ENCODE results near the gene FRMD4B. TPM values are rescaled to one million over a fixed set of nuclear protein-coding genes. Genes with fewer than 3 reads are reported as not detected.
A peak's percentile ranks its signal among the peaks of the same experiment; 100 is the strongest.

The FRMD4B gene
- total and polyA plus RNA-seq, 10 of the 15 experiments (the other 5 are each of a cell fraction or from before 2014, with no cell fraction given): 3.9 to 11.4 (median 8.0) TPM

DNA sequence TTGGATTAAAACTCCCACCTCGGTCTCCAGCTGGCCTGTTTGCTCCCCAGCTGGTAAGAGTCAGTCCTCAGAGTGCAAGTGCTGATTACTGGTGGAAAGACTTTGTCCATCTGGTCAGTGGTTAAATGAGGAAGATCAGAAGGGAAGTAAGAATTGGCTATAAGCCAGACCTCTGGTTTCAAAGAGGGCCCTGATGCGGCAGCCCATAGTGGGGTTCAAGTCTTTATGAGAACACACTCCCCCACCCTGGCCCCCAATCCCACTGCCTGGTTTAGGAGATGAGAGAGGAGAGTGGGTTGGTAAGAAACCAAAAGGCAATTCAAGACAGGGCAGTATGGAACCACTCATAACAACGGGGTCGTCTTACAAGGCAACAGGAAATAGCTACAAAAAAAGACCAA is 65.0 kb downstream of the FRMD4B start (continued):
- TF ChIP-seq FOXM1 (IDR thresholded peaks at IDR 0.05; ENCODE audit: low read depth, low read length) (0 out of 2 replicates have a peak, but pooled peaks have one; percentile 32), FOXK2 (IDR thresholded peaks at IDR 0.05) (no peak), JUND (IDR thresholded peaks at IDR 0.05; ENCODE audit: low read depth, low read length) (no peak), CBFB (IDR thresholded peaks at IDR 0.05; ENCODE audit: low read depth) (no peak), SPI1 (IDR thresholded peaks at IDR 0.05; ENCODE audit: borderline replicate concordance, insufficient read depth, low read depth, low read length) (peak; percentile 91)
- TF ChIP-seq, protein P1, sequence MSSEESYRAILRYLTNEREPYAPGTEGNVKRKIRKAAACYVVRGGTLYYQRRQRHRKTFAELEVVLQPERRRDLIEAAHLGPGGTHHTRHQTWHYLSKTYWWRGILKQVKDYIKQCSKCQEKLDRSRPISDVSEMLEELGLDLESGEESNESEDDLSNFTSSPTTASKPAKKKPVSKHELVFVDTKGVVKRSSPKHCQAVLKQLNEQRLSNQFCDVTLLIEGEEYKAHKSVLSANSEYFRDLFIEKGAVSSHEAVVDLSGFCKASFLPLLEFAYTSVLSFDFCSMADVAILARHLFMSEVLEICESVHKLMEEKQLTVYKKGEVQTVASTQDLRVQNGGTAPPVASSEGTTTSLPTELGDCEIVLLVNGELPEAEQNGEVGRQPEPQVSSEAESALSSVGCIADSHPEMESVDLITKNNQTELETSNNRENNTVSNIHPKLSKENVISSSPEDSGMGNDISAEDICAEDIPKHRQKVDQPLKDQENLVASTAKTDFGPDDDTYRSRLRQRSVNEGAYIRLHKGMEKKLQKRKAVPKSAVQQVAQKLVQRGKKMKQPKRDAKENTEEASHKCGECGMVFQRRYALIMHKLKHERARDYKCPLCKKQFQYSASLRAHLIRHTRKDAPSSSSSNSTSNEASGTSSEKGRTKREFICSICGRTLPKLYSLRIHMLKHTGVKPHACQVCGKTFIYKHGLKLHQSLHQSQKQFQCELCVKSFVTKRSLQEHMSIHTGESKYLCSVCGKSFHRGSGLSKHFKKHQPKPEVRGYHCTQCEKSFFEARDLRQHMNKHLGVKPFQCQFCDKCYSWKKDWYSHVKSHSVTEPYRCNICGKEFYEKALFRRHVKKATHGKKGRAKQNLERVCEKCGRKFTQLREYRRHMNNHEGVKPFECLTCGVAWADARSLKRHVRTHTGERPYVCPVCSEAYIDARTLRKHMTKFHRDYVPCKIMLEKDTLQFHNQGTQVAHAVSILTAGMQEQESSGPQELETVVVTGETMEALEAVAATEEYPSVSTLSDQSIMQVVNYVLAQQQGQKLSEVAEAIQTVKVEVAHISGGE (CRISPR knock-in tag; IDR thresholded peaks at IDR 0.05): no peak

DNA sequence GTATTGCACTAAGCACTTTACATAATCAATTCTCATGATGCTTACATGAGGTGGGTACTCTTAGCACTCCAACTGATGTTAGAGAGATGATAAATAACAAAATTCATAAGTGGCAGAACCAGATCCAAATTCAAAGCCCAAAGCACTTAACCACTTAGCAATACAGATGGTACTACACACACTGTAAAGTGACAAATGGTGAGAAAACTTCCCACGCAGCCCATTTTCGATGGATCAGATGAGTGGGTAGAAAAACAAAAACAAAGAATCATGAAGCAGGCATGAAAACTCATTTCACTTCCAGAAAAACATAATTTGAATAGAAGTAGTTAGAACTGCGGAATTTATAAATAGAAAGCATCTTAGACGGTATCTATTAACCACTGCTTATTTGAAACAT is 66.2 kb downstream of the FRMD4B start:
- H3K27ac ChIP-seq (ENCODE audit: control insufficient read depth, insufficient read depth): no peak overlapping the region
- peaks cover 9% of the 10 kb centered on the region for H3K4me1 ChIP-seq (ENCODE audit: control insufficient read depth, insufficient read depth, low read length)
- H2AFZ ChIP-seq (ENCODE audit: control insufficient read depth, low read depth, low read length): no peak overlapping the region
- H3K9me3 ChIP-seq (replicated peaks; ENCODE audit: control insufficient read depth, insufficient read depth, low read length): no peaks in the 10 kb centered on the region
- H4K20me1 ChIP-seq (ENCODE audit: control insufficient read depth, insufficient read depth): no peaks in the 10 kb centered on the region
- no peaks in the 10 kb centered on the region for H3K79me2 ChIP-seq (ENCODE audit: control insufficient read depth, insufficient read depth, low read length)
- no peaks in the 10 kb centered on the region for H3K27me3 ChIP-seq (replicated peaks in 1 of 2; ENCODE audit: control insufficient read depth in 2 of 2, insufficient read depth in 2 of 2, low read length in 1 of 2)
- H3K4me2 ChIP-seq (ENCODE audit: control insufficient read depth, insufficient read depth): no peak overlapping the region
- SMC1A ChIA-PET (ENCODE audit: uncharacterized antibody, unreplicated experiment): interaction anchor here (1.8 to 7.9 kb wide), 4 partner anchors 9 to 199 kb away, joined by 5 to 67 read pairs (median 36); no protein-coding TSS in a partner anchor
- no peak overlapping the region for H3K4me3 ChIP-seq
- in situ Hi-C loops (cut with MboI): loop anchor here (5.0 kb wide), 2 partner anchors 103 to 353 kb away; no protein-coding TSS in a partner anchor
- peak; percentile 35 for ATAC-seq
- RAD21 ChIA-PET (ENCODE audit: unreplicated experiment): interaction anchor here (0.6 to 8.7 kb wide), 6 partner anchors 9 to 94 kb away, joined by 3 to 83 read pairs (median 4); no protein-coding TSS in a partner anchor
- no peak overlapping the region for H3K9ac ChIP-seq (ENCODE audit: control insufficient read depth, insufficient read depth, low read length)
- FAIRE-seq: no peak
- CTCF ChIA-PET: interaction anchor here (1.0 to 15.5 kb wide), 7 partner anchors 9 to 352 kb away, joined by 3 to 236 read pairs (median 75); no protein-coding TSS in a partner anchor
- no peaks in the 10 kb centered on the region for H3K36me3 ChIP-seq (ENCODE audit: control insufficient read depth in 2 of 2, insufficient read depth in 2 of 2, low read length in 1 of 2)
- no TSS peak for BruUV-seq (replicated peaks)
- DNase-seq (ENCODE audit: low read depth, low spot score): peak; percentile 64
- WGBS (ENCODE audit: insufficient coverage, insufficient replicate concordance, low lambda C conversion rate, missing lambda C conversion rate): 29% methylated on average over 4 of the region's 4 CpGs
- POLR2A ChIA-PET: interaction anchor here (1.5 kb wide), 1 partner anchor 8 kb away, joined by 4 read pairs; no protein-coding TSS in a partner anchor
- intact Hi-C loops (cut with micrococcal nuclease; ENCODE audit: unreplicated experiment): loop anchor here (5.0 to 10.0 kb wide), 2 partner anchors 157 to 625 kb away; no protein-coding TSS in a partner anchor
- TF ChIP-seq IKZF2 (IDR thresholded peaks at IDR 0.05) (peak in 1 of 2 experiments; percentile 18; a peak in 1 of 4 replicates), EP300 (IDR thresholded peaks at IDR 0.05; ENCODE audit: borderline replicate concordance in 1 of 2, control insufficient read depth in 1 of 2, low read depth in 2 of 2, low read length in 2 of 2) (peak; percentile 24 to 42; a peak in 2 of 4 replicates), IKZF1 (conservative IDR thresholded peaks at IDR 0.05) (0 out of 2 replicates have a peak, but pooled peaks have one; percentile 24), GATAD2B (conservative IDR thresholded peaks at IDR 0.05; ENCODE audit: low read depth) (0 out of 2 replicates have a peak, but pooled peaks have one; percentile 42), ATF7 (IDR thresholded peaks at IDR 0.05; ENCODE audit: low read depth) (0 out of 2 replicates have a peak, but pooled peaks have one; percentile 12)
- TF ChIP-seq, protein P2, sequence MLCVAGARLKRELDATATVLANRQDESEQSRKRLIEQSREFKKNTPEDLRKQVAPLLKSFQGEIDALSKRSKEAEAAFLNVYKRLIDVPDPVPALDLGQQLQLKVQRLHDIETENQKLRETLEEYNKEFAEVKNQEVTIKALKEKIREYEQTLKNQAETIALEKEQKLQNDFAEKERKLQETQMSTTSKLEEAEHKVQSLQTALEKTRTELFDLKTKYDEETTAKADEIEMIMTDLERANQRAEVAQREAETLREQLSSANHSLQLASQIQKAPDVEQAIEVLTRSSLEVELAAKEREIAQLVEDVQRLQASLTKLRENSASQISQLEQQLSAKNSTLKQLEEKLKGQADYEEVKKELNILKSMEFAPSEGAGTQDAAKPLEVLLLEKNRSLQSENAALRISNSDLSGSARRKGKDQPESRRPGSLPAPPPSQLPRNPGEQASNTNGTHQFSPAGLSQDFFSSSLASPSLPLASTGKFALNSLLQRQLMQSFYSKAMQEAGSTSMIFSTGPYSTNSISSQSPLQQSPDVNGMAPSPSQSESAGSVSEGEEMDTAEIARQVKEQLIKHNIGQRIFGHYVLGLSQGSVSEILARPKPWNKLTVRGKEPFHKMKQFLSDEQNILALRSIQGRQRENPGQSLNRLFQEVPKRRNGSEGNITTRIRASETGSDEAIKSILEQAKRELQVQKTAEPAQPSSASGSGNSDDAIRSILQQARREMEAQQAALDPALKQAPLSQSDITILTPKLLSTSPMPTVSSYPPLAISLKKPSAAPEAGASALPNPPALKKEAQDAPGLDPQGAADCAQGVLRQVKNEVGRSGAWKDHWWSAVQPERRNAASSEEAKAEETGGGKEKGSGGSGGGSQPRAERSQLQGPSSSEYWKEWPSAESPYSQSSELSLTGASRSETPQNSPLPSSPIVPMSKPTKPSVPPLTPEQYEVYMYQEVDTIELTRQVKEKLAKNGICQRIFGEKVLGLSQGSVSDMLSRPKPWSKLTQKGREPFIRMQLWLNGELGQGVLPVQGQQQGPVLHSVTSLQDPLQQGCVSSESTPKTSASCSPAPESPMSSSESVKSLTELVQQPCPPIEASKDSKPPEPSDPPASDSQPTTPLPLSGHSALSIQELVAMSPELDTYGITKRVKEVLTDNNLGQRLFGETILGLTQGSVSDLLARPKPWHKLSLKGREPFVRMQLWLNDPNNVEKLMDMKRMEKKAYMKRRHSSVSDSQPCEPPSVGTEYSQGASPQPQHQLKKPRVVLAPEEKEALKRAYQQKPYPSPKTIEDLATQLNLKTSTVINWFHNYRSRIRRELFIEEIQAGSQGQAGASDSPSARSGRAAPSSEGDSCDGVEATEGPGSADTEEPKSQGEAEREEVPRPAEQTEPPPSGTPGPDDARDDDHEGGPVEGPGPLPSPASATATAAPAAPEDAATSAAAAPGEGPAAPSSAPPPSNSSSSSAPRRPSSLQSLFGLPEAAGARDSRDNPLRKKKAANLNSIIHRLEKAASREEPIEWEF (IDR thresholded peaks at IDR 0.05; ENCODE audit: insufficient replicate concordance, low read depth, low read length): peak; percentile 84
